Activated B cell treated with CpG ODN at 0.5 μM for 24 hours (primary cell): ENCODE results near the gene ADAMTSL3. TPM values are rescaled to one million over a fixed set of nuclear protein-coding genes. Genes with fewer than 3 reads are reported as not detected.
"Not testable (repeated sequence)": the region's sequence is repeated elsewhere in the genome, so short reads cannot be mapped to it uniquely, and the experiment has no call there.

Experiments used
- ATAC-seq: fragments of 200-7000 bp; cut with Tn5 transposase; one replicate; pipeline ENCODE4 v1.10.0; 2021; ENCODE audit warnings: low read depth, mild to moderate bottlenecking, moderate library complexity
- CTCF ChIA-PET: fragments of 350-600 bp; sonication (Branson Sonifier 250); formaldehyde crosslinking; loops from one replicate; lab custom pipeline; 2021; ENCODE audit warnings: antibody characterized with exemption; lab: Charles Lee
- POLR2A ChIA-PET: fragments of 350-600 bp; sonication (Branson Sonifier 250); formaldehyde crosslinking; loops from one replicate; lab custom pipeline; 2021; ENCODE audit warnings: antibody characterized with exemption; lab: Charles Lee
- DNase-seq: peaks from one replicate; pipeline ENCODE4 v3.0.0; 2022
- H3K27ac Mint-ChIP-seq: one replicate; pipeline ENCODE4 v1.8.0; 2020; ENCODE audit warnings: mixed read lengths
- H3K27me3 Mint-ChIP-seq: one replicate; pipeline ENCODE4 v1.8.0; 2021; ENCODE audit warnings: mixed read lengths
- H3K36me3 Mint-ChIP-seq: one replicate; pipeline ENCODE4 v1.8.0; 2021; ENCODE audit warnings: low read depth, mixed read lengths
- H3K4me1 Mint-ChIP-seq: one replicate; pipeline ENCODE4 v1.8.0; 2021; ENCODE audit warnings: mixed read lengths
- H3K4me3 Mint-ChIP-seq: one replicate; pipeline ENCODE4 v1.8.0; 2020; ENCODE audit warnings: mild to moderate bottlenecking, mixed read lengths
- H3K9me3 Mint-ChIP-seq: one replicate; pipeline ENCODE4 v1.8.0; 2020; ENCODE audit warnings: mixed read lengths
- intact Hi-C: fragments of 100-400 bp; cut with micrococcal nuclease; formaldehyde crosslinking; loops from one replicate; pipeline ENCODE4 v1.15.1; 2024
- total RNA-seq: library from RNA; stranded (reverse); gene quantifications from 2 replicates; pipeline ENCODE4 v1.2.3, GENCODE V29; 2022
- TF ChIP-seq, protein P1 (sequence below): fragments of 200-600 bp; IDR thresholded peaks from one replicate; pipeline ENCODE4 v1.8.0; 2022; ENCODE audit warnings: antibody characterized with exemption, mild to moderate bottlenecking

The ADAMTSL3 gene
- total RNA-seq, 1 donor from 2014 or later: not detected

GRCh38 chr15:83698294-83698693 lies 44.4 kb downstream of the ADAMTSL3 start:
- Mint-ChIP-seq H3K27ac (no peak overlapping the region), H3K4me1 (no peaks in the 10 kb centered on the region), H3K4me3 (no peak overlapping the region), H3K27me3 (no peaks in the 10 kb centered on the region), H3K36me3 (no peaks in the 10 kb centered on the region), H3K9me3 (no peaks in the 10 kb centered on the region)
- no peak for DNase-seq
- intact Hi-C loops: no loop called here
- TF ChIP-seq, protein P1, sequence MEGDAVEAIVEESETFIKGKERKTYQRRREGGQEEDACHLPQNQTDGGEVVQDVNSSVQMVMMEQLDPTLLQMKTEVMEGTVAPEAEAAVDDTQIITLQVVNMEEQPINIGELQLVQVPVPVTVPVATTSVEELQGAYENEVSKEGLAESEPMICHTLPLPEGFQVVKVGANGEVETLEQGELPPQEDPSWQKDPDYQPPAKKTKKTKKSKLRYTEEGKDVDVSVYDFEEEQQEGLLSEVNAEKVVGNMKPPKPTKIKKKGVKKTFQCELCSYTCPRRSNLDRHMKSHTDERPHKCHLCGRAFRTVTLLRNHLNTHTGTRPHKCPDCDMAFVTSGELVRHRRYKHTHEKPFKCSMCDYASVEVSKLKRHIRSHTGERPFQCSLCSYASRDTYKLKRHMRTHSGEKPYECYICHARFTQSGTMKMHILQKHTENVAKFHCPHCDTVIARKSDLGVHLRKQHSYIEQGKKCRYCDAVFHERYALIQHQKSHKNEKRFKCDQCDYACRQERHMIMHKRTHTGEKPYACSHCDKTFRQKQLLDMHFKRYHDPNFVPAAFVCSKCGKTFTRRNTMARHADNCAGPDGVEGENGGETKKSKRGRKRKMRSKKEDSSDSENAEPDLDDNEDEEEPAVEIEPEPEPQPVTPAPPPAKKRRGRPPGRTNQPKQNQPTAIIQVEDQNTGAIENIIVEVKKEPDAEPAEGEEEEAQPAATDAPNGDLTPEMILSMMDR: no peak
- POLR2A ChIA-PET: no interaction called here
- ATAC-seq: no peak
- CTCF ChIA-PET: no interaction called here

GRCh38 chr15:83699028-83699427 lies 45.1 kb downstream of the ADAMTSL3 start:
- intact Hi-C loops: no loop called here
- TF ChIP-seq, protein P1: no peak
- H3K36me3 Mint-ChIP-seq: no peaks in the 10 kb centered on the region
- no peaks in the 10 kb centered on the region for H3K4me1 Mint-ChIP-seq
- DNase-seq (no peak), ATAC-seq (no peak)
- POLR2A ChIA-PET: no interaction called here
- H3K27me3 Mint-ChIP-seq: no peaks in the 10 kb centered on the region
- H3K27ac Mint-ChIP-seq: no peak overlapping the region
- no peak overlapping the region for H3K4me3 Mint-ChIP-seq
- CTCF ChIA-PET: no interaction called here
- H3K9me3 Mint-ChIP-seq: no peaks in the 10 kb centered on the region

DNA sequence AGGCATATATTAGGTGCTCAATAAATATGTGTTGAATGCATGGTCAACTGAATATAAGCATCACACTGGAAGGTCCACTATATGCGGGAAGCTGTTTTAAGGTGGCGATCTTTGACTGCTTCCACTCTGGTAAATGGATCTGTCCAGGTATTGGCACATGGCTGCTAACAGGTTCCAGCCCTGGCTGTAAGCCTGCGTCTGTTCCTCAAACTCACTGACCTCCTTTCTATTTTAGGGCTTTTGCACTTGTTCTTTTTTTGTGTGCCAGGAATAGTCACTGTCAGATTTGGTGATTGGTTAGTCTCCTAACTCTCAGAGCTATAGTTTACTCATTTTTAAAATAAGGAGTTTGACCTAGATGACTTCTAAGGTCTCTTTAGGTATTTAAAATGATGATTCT lies 46.2 kb downstream of the ADAMTSL3 start:
- POLR2A ChIA-PET: no interaction called here

GRCh38 chr15:83702314-83702713 lies 48.4 kb downstream of the ADAMTSL3 start:
- H3K9me3 Mint-ChIP-seq, DNase-seq, CTCF ChIA-PET, POLR2A ChIA-PET, H3K27me3 Mint-ChIP-seq, H3K4me1 Mint-ChIP-seq, H3K4me3 Mint-ChIP-seq, H3K36me3 Mint-ChIP-seq, intact Hi-C loops, ATAC-seq, H3K27ac Mint-ChIP-seq: not testable (repeated sequence)

More for the DNA sequence above, 46.2 kb downstream of the ADAMTSL3 start:
- TF ChIP-seq, protein P1: no peak
- Mint-ChIP-seq H3K27ac (no peak overlapping the region), H3K27me3 (no peaks in the 10 kb centered on the region), H3K36me3 (no peaks in the 10 kb centered on the region), H3K9me3 (no peaks in the 10 kb centered on the region), H3K4me3 (no peak overlapping the region), H3K4me1 (no peaks in the 10 kb centered on the region)
- ATAC-seq (no peak), DNase-seq (no peak)
- intact Hi-C loops: no loop called here
- CTCF ChIA-PET: no interaction called here

GRCh38 chr15:83708328-83708727 lies 54.4 kb downstream of the ADAMTSL3 start:
- Mint-ChIP-seq H3K9me3 (no peaks in the 10 kb centered on the region), H3K36me3 (no peaks in the 10 kb centered on the region), H3K4me3 (no peak overlapping the region), H3K27me3 (peaks cover 2% of the 10 kb centered on the region), H3K4me1 (no peaks in the 10 kb centered on the region), H3K27ac (no peak overlapping the region)
- TF ChIP-seq, protein P1: no peak
- ChIA-PET POLR2A (no interaction called here), CTCF (no interaction called here)
- intact Hi-C loops: no loop called here
- no peak for ATAC-seq
- DNase-seq: no peak

DNA sequence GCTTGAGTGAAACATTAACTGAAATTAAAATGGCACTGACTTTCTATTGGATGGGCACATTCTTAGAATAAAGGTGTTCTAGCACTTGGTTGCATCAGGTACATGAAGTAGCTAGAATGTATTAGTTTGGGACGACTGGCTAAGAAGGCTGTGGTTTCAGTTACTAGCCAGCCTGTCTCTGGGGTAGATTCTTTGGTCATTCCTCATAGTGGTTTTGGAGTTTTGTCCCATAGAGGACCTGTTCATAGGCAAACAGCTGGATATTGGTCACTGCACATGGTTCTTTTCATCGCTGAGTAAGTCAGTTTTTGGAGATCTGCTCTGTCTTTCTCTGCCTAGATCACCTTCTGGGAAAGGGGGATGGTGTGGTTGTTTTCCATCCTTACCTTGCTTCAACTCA lies 55.3 kb downstream of the ADAMTSL3 start:
- ChIA-PET CTCF (no interaction called here), POLR2A (no interaction called here)
- DNase-seq (no peak), ATAC-seq (no peak)
- H3K4me3 Mint-ChIP-seq: no peak overlapping the region
- H3K27ac Mint-ChIP-seq: no peak overlapping the region
- intact Hi-C loops: no loop called here
- peaks cover 2% of the 10 kb centered on the region for H3K27me3 Mint-ChIP-seq
- TF ChIP-seq, protein P1: no peak
- no peaks in the 10 kb centered on the region for H3K4me1 Mint-ChIP-seq
- H3K36me3 Mint-ChIP-seq: no peaks in the 10 kb centered on the region
- no peaks in the 10 kb centered on the region for H3K9me3 Mint-ChIP-seq
